Stimulated activated CD4-positive, alpha-beta T cell treated with anti-CD3 and anti-CD28 coated beads, Interleukin-4, amount 100 ng/mL, for 24 hours (primary cell): Measurements from ENCODE around the gene ADD1.

Experiments used
- DNase-seq: peaks from one replicate; pipeline ENCODE4 v3.0.0-alpha.2; 2020

Gene ADD1

GRCh38 chr4:2837110-2837903 is 6.3 kb upstream of the ADD1 start:
- DNase-seq = no peak

GRCh38 chr4:2837904-2838496 is 5.6 kb upstream of the ADD1 start:
- peak; percentile 70 for DNase-seq

- DNase-seq = no peak
These were observed 4.6 kb upstream of the ADD1 start for GRCh38 chr4:2839060-2839459.

GRCh38 chr4:2842687-2843262 is 869 bp upstream of the ADD1 start:
- no peak for DNase-seq

GRCh38 chr4:2843941-2844584 is 419 bp downstream of the ADD1 start:
- peak; percentile 22 for DNase-seq

GRCh38 chr4:2846172-2846571 is 2.5 kb downstream of the ADD1 start:
- no peak for DNase-seq

- DNase-seq = no peak
These were observed 3.7 kb downstream of the ADD1 start for GRCh38 chr4:2847302-2847871.

GRCh38 chr4:2848449-2848848 is 4.8 kb downstream of the ADD1 start:
- no peak for DNase-seq

- no peak for DNase-seq
These were observed 5.9 kb downstream of the ADD1 start for GRCh38 chr4:2849267-2850152.

GRCh38 chr4:2850966-2851798 is 7.5 kb downstream of the ADD1 start:
- no peak for DNase-seq

GRCh38 chr4:2852481-2852921 is 8.9 kb downstream of the ADD1 start:
- DNase-seq = no peak

GRCh38 chr4:2855584-2855983 is 11.9 kb downstream of the ADD1 start:
- no peak for DNase-seq

- DNase-seq = no peak
These were observed 12.6 kb downstream of the ADD1 start for GRCh38 chr4:2856266-2856665.

GRCh38 chr4:2857349-2857927 is 13.8 kb downstream of the ADD1 start:
- DNase-seq = no peak

- DNase-seq = no peak
These were observed 15.0 kb downstream of the ADD1 start for GRCh38 chr4:2858451-2859217.

- no peak for DNase-seq
These were observed 15.9 kb downstream of the ADD1 start for GRCh38 chr4:2859514-2859913.

- no peak for DNase-seq
These were observed 17.0 kb downstream of the ADD1 start for GRCh38 chr4:2860391-2861348.

- no peak for DNase-seq
These were observed 18.2 kb downstream of the ADD1 start for GRCh38 chr4:2861631-2862436.
